HG03520 (cell line): ENCODE results near the gene NELL2.
"Not testable (repeated sequence)": the region's sequence is repeated elsewhere in the genome, so short reads cannot be mapped to it uniquely, and the experiment has no call there.

Source experiments
- ATAC-seq: cut with Tn5 transposase; IDR thresholded peaks from one replicate; pipeline ENCODE4 v1.9.1; 2021; ENCODE audit warnings: mild to moderate bottlenecking, moderate library complexity; ENCODE audit not compliant: unreplicated experiment

NELL2 gene

GRCh38 chr12:44779766-44780165 is 96.3 kb downstream of the NELL2 start:
- no peak for ATAC-seq

DNA sequence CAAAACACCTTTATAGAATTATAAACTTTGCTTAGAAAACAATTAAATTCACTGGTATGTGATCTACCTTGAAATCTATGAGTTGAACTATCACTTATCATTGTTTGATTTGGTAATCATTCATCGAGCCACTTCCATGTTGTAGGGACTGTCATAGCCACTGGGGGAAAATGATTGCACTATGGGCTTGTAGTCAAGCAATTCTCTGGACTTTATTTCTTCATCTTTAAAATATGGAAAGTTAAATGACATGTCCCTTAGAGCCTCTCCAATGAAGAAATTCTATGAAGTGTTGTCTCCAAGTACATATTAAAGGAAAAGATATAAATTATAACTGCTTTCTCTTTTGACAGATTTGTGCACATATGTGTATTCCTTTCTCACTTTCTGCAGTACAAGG is 97.3 kb downstream of the NELL2 start:
- no peak for ATAC-seq

DNA sequence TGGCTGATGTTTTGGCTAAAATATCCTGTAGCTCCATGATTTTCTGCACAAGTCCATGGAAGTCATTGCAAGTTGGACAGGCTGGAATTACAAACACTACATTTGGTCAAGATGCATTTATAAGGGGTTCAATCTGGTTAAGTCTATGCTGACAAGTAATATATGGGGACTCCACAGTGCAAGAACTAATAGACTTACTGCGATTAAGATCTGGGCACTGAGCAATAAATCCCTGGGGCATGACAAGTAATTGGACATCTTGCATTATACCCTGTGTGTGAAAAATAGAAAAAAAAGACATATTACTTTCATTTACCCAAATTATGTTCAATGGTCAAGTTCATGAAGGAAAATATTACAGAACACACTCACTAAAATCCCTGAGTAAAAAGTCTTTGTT is 99.1 kb downstream of the NELL2 start:
- no peak for ATAC-seq

- no peak for ATAC-seq
Measured at GRCh38 chr12:44775901-44776300, 100.2 kb downstream of the NELL2 start.

GRCh38 chr12:44774815-44775411 is 101.2 kb downstream of the NELL2 start:
- ATAC-seq: no peak

- ATAC-seq: no peak
Measured at GRCh38 chr12:44771485-44772021, 104.6 kb downstream of the NELL2 start.

GRCh38 chr12:44765796-44766195 is 110.3 kb downstream of the NELL2 start:
- no peak for ATAC-seq

GRCh38 chr12:44763021-44763420 is 113.1 kb downstream of the NELL2 start:
- ATAC-seq: no peak

GRCh38 chr12:44759289-44759688 is 116.8 kb downstream of the NELL2 start:
- ATAC-seq: no peak

- no peak for ATAC-seq
Measured at GRCh38 chr12:44750468-44750867, 125.6 kb downstream of the NELL2 start.

DNA sequence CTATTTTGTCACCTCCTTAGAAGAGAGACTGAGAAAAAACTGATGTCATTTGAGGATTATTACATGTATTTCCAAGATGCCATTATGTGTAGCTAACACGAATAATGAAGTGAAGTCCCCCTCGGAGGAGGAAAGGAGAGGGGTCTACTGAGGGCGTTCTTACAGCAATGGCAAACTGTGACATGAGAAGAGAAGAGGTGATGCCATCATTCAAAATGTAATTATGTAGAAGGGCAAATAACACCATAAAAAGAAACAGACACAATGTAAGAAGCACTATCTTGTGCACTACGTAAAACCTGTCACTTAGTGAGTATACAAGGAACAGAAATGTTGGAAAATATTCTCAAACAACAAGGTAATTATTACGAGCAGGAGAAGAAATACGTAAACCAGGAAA is 126.5 kb downstream of the NELL2 start:
- no peak for ATAC-seq

GRCh38 chr12:44748950-44749468 is 127.1 kb downstream of the NELL2 start:
- no peak for ATAC-seq

DNA sequence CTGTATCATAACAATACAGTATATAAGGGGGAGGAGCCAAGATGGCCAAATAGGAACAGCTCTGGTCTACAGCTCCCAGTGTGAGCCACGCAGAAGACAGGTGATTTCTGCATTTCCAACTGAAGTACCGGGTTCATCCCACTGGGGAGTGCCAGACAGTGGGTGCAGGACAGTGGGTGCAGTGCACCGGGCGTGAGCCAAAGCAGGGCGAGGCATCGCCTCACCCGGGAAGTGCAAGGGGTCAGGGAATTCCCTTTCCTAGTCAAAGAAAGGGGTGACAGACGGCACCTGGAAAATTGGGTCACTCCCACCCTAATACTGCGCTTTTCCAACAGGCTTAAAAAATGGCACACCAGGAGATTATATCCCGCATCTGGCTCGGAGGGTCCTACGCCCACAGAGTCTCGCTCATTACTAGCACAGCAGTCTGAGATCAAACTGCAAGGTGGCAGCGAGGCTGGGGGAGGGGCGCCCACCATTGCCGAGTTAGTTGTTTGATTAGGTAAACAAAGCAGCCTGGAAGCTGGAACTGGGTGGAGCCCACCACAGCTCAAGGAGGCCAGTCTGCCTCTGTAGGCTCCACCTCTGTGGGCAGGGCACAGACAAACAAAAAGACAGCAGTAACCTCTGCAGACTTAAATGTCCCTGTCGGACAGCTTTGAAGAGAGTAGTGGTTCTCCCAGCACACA is 134.7 kb downstream of the NELL2 start:
- ATAC-seq: not testable (repeated sequence)

- no peak for ATAC-seq
Measured at GRCh38 chr12:44738051-44738450, 138.1 kb downstream of the NELL2 start.

DNA sequence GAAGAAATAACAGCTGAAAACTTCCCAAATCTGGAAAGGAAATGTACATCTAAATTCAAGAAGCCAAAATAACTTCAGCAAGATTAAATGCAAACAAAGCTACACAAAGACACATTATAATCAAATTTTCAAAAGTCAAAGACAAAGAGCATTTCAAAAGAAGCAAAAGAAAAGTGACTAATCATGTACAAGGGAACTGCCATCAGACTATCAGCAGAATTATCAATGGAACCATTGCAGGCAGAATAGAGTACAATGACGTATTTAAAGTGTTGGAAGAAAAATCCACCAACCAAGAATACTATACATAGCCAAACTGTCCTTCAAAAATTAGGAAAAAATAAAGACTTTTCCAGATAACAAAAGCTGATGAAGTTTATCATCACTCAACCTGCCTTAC is 147.5 kb downstream of the NELL2 start:
- no peak for ATAC-seq

DNA sequence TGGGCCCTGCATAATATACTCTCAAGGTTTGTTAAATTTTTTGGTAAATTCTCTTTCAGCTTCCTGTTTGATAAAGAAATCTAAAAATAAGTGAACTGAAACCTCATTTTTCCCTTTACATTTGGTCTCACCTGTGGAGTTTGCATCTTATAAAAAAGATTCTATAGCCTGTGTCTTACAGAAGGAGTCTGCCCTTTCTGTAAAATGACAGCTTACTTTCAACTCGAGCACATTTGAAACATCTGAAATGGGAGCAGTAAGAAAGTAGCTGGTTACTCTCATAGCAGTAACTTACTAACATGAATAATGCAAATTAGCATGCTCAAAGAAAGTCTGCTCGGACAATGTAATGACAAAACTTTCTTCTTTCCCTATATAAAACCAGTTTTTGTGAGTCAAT is 155.8 kb downstream of the NELL2 start:
- no peak for ATAC-seq

GRCh38 chr12:44717612-44718011 is 158.5 kb downstream of the NELL2 start:
- no peak for ATAC-seq

DNA sequence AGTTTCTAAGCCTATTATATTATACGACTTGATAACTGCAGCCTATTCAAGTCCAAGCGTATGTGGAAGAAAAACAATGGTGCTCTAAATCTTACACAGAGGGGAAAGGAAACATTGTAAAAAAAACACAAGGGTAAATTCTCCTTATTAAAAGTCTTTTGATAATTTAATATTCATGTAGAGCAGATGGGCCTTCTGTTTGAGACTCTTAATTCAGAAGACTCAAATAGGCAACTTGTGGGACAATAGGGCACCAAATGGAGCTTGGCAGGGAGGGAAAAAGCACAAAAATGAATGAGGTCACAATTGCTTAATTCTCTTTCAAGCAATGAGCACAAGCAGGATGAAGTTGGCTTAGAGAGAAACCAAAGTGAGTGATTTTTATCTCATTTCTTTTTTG is 159.4 kb downstream of the NELL2 start:
- ATAC-seq: no peak

- no peak for ATAC-seq
Measured at GRCh38 chr12:44711736-44712135, 164.4 kb downstream of the NELL2 start.

- ATAC-seq: no peak
Measured at GRCh38 chr12:44709166-44709565, 166.9 kb downstream of the NELL2 start.

- no peak for ATAC-seq
Measured at GRCh38 chr12:44708218-44708617, 167.9 kb downstream of the NELL2 start.

DNA sequence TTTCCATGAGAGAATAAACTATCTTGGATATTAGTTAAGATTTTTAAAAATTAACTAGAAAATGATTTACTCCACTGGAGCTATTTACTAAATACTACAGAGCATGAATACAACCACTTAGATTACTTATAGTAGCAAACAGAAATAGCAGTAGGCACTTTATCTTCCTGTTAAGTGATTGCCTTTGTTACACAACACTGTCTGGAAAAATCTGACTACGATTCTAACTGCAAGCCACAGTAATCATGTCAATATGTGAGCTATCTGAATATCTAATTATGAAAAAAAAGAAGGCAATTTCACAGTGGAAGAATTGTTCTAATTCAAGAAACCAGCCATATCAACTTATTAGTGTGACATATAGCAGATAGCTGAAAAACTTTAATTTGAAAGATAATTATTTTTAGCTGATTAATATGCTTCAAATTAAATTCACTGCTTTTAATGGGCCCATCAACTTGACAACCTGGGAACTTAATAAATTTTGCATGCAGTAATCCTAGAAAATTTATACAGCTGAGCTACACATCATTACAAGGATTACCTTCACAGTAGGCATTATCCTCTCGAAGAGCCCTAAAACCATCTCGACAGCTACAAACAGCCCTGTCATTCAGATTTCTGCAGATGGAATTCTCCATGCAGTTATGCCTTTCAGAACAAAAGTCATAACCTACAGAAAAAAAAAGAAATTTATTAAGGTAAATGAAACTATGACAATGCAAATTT is 172.8 kb downstream of the NELL2 start:
- no peak for ATAC-seq
